H9 (cell line): ENCODE results near the gene NDNF. TPM values are rescaled to one million over a fixed set of nuclear protein-coding genes. Genes with fewer than 3 reads are reported as not detected.

ENCODE experiments used
- DNase-seq: peaks from one replicate; pipeline ENCODE4 v3.0.0-alpha.2; 2017
- H2AFZ ChIP-seq: one replicate; pipeline ENCODE4 v1.6.1; 2013; ENCODE audit warnings: mild to moderate bottlenecking, low read length, control low read depth, moderate library complexity
- H2AK5ac ChIP-seq: 2 replicates; pipeline ENCODE4 v1.6.1; 2013; ENCODE audit warnings: low read length, control low read depth, mixed read lengths; ENCODE audit not compliant: insufficient read length
- H2BK120ac ChIP-seq: one replicate; pipeline ENCODE4 v1.6.1; 2013; ENCODE audit warnings: low read depth, mild to moderate bottlenecking, low read length, control low read depth, inconsistent platforms; ENCODE audit not compliant: poor library complexity, severe bottlenecking
- H2BK12ac ChIP-seq: 2 replicates; pipeline ENCODE4 v1.6.1; 2013; ENCODE audit warnings: low read length, control low read depth, mixed read lengths, low read depth; ENCODE audit not compliant: insufficient read length
- H2BK15ac ChIP-seq: 2 replicates; pipeline ENCODE4 v1.6.1; 2013; ENCODE audit warnings: low read depth, low read length, control low read depth
- H2BK20ac ChIP-seq: one replicate; pipeline ENCODE4 v1.6.1; 2013; ENCODE audit warnings: low read depth, mild to moderate bottlenecking, low read length, control low read depth, inconsistent platforms; ENCODE audit not compliant: poor library complexity, severe bottlenecking
- H2BK5ac ChIP-seq: 2 replicates; pipeline ENCODE4 v1.6.1; 2013; ENCODE audit warnings: low read length, control low read depth, mixed read lengths; ENCODE audit not compliant: insufficient read length
- H3K14ac ChIP-seq: 2 replicates; pipeline ENCODE4 v1.6.1; 2013; ENCODE audit warnings: low read length, control low read depth; ENCODE audit not compliant: insufficient read depth
- H3K18ac ChIP-seq: 2 replicates; pipeline ENCODE4 v1.6.1; 2013; ENCODE audit warnings: low read depth, mild to moderate bottlenecking, mixed read lengths, low read length, control low read depth; ENCODE audit not compliant: insufficient read length
- H3K23ac ChIP-seq: 2 replicates; pipeline ENCODE4 v1.6.1; 2013; ENCODE audit warnings: low read length, control low read depth, mixed read lengths, low read depth; ENCODE audit not compliant: insufficient read length
- H3K23me2 ChIP-seq: 2 replicates; pipeline ENCODE4 v1.6.1; 2013; ENCODE audit warnings: low read depth, mild to moderate bottlenecking, mixed read lengths, low read length, control low read depth; ENCODE audit not compliant: insufficient read length, poor library complexity, severe bottlenecking
- H3K27ac ChIP-seq: 2 replicates; pipeline ENCODE4 v1.5.1; 2013; ENCODE audit warnings: low read length, control low read depth, mixed read lengths, low read depth; ENCODE audit not compliant: insufficient read length
- H3K27me3 ChIP-seq: 2 replicates; pipeline ENCODE4 v1.6.1; 2013; ENCODE audit warnings: low read length, control low read depth, inconsistent platforms; ENCODE audit not compliant: insufficient read depth
- H3K4ac ChIP-seq: 2 replicates; pipeline ENCODE4 v1.6.1; 2013; ENCODE audit warnings: low read depth, mild to moderate bottlenecking, control low read depth, inconsistent platforms, low read length, moderate library complexity
- H3K4me1 ChIP-seq: 2 replicates; pipeline ENCODE4 v1.6.1; 2013; ENCODE audit warnings: low read length, control low read depth, inconsistent platforms; ENCODE audit not compliant: insufficient read depth
- H3K4me2 ChIP-seq: 2 replicates; pipeline ENCODE4 v1.6.1; 2013; ENCODE audit warnings: low read length, control low read depth, mixed read lengths; ENCODE audit not compliant: insufficient read length, insufficient read depth
- H3K56ac ChIP-seq: 2 replicates; pipeline ENCODE4 v1.6.1; 2013; ENCODE audit warnings: low read depth, mild to moderate bottlenecking, mixed read lengths, low read length, control low read depth; ENCODE audit not compliant: insufficient read length
- H3K79me1 ChIP-seq: 2 replicates; pipeline ENCODE4 v1.6.1; 2013; ENCODE audit warnings: low read depth, mild to moderate bottlenecking, moderate library complexity, low read length, control low read depth, inconsistent platforms; ENCODE audit not compliant: insufficient read depth, poor library complexity, severe bottlenecking
- H3K79me2 ChIP-seq: 2 replicates; pipeline ENCODE4 v1.6.1; 2013; ENCODE audit warnings: low read length, control low read depth, inconsistent platforms; ENCODE audit not compliant: insufficient read depth
- H3K9ac ChIP-seq: 2 replicates; pipeline ENCODE4 v1.6.1; 2013; ENCODE audit warnings: low read length, control low read depth, mixed read lengths; ENCODE audit not compliant: insufficient read length; ENCODE audit errors: extremely low read depth
- H3K9me3 ChIP-seq: one replicate; pipeline ENCODE4 v1.6.1; 2013; ENCODE audit warnings: low read depth, low read length, inconsistent platforms; ENCODE audit not compliant: control insufficient read depth
- H3T11ph ChIP-seq: one replicate; pipeline ENCODE4 v1.6.1; 2013; ENCODE audit warnings: mild to moderate bottlenecking, low read length, control low read depth, inconsistent platforms
- H4K20me1 ChIP-seq: one replicate; pipeline ENCODE4 v1.6.1; 2013; ENCODE audit not compliant: control insufficient read depth, insufficient read length, insufficient read depth
- H4K5ac ChIP-seq: 2 replicates; pipeline ENCODE4 v1.6.1; 2013; ENCODE audit warnings: low read depth, mild to moderate bottlenecking, mixed read lengths, low read length, control low read depth; ENCODE audit not compliant: insufficient read length
- H4K8ac ChIP-seq: replicated peaks from 2 replicates; pipeline ENCODE4 v1.6.1; 2013; ENCODE audit warnings: low read length, control low read depth, mixed read lengths, low read depth; ENCODE audit not compliant: insufficient read length
- H4K91ac ChIP-seq: 2 replicates; pipeline ENCODE4 v1.6.1; 2013; ENCODE audit warnings: low read depth, mild to moderate bottlenecking, moderate library complexity, mixed read lengths, low read length, control low read depth; ENCODE audit not compliant: insufficient read length
- H3K27ac Mint-ChIP-seq, 3 experiments: 2 replicates in 2 of 3; 3 replicates in 1 of 3; pipeline ENCODE4 v1.8.0; 2020 to 2021; ENCODE audit warnings: mixed read lengths in 3 of 3, mild to moderate bottlenecking in 1 of 3, moderate library complexity in 1 of 3
- H3K27me3 Mint-ChIP-seq: 2 replicates; pipeline ENCODE4 v1.8.0; 2021; ENCODE audit warnings: low read depth, mild to moderate bottlenecking, moderate library complexity, mixed read lengths
- H3K36me3 Mint-ChIP-seq, 3 experiments: 2 replicates in 2 of 3; 3 replicates in 1 of 3; pipeline ENCODE4 v1.8.0; 2020 to 2021; ENCODE audit warnings: low read depth in 3 of 3, mixed read lengths in 3 of 3; ENCODE audit not compliant: insufficient read depth in 1 of 3
- H3K4me1 Mint-ChIP-seq, 2 experiments: 2 replicates each; pipeline ENCODE4 v1.8.0; 2020; ENCODE audit warnings: mixed read lengths in 2 of 2
- H3K4me3 Mint-ChIP-seq, 2 experiments: 2 replicates in 1 of 2; 3 replicates in 1 of 2; pipeline ENCODE4 v1.8.0; 2020 to 2021; ENCODE audit warnings: mild to moderate bottlenecking in 2 of 2, mixed read lengths in 2 of 2, moderate library complexity in 1 of 2
- H3K9me3 Mint-ChIP-seq, 2 experiments: 2 replicates in 1 of 2; 3 replicates in 1 of 2; pipeline ENCODE4 v1.8.0; 2020; ENCODE audit warnings: mild to moderate bottlenecking in 2 of 2, mixed read lengths in 2 of 2, moderate library complexity in 1 of 2
- WGBS: extraction: QIAGEN DNeasy Blood & Tissue Kit; methylation state at CpG from one replicate; pipeline ENCODE4 v1.1.7; 2013; ENCODE audit warnings: missing lambda C conversion rate, low lambda C conversion rate, mixed read lengths; ENCODE audit not compliant: insufficient read length; ENCODE audit errors: extremely low coverage; 5-methylcytosine and 5-hydroxymethylcytosine counted together
- total RNA-seq: library from RNA; stranded (reverse); gene quantifications from 2 replicates; pipeline ENCODE4 v1.2.1, GENCODE V29; 2021
- TF ChIP-seq, protein P1 (sequence below): fragments of 200-600 bp; sonication (generic); conservative IDR thresholded peaks from 3 replicates; pipeline ENCODE4 v1.8.0; 2021; ENCODE audit warnings: antibody characterized with exemption, mild to moderate bottlenecking

NDNF gene
- total RNA-seq, 1 experiment from 2014 or later: 0.17 TPM

DNA sequence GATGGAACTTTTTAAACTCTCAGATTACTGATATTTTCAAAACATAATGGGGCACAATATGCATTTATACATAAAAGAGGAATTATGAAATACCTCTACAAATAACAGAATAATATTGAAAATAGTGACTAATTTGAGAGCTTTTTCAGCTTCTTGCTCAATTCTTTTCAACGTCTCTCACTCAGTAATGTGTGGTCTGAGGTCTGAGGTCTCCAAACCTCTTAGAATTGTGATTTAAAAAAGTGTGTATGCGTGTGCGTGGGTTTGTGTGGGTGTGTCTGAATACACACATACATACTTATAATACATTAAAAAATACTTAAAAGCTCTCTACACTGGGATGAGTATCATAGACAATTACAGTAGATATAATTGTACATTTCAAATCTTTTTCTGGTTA is 7.9 kb downstream of the NDNF start:
- H3K9me3 Mint-ChIP-seq: no peaks in the 10 kb centered on the region
- no peak for DNase-seq
- H2AFZ ChIP-seq: no peak overlapping the region
- peaks cover 16% of the 10 kb centered on the region for H3K27me3 Mint-ChIP-seq
- H4K5ac ChIP-seq: no peak overlapping the region
- H3K79me2 ChIP-seq: no peaks in the 10 kb centered on the region
- no peak overlapping the region for H3K23ac ChIP-seq
- peaks cover 4 to 7% of the 10 kb centered on the region in 2 experiments; a peak in 2 of 4 replicates for H3K4me1 Mint-ChIP-seq
- H3K4ac ChIP-seq: no peak overlapping the region
- H2BK20ac ChIP-seq: no peak overlapping the region
- H2BK5ac ChIP-seq: no peak overlapping the region
- no peak overlapping the region for H3K18ac ChIP-seq
- no peak overlapping the region for H3K4me2 ChIP-seq
- no peak overlapping the region for H3K56ac ChIP-seq
- no peaks in the 10 kb centered on the region for H3K4me1 ChIP-seq
- no CpG with 5 or more reads among the region's 3 CpGs for WGBS
- H3K36me3 Mint-ChIP-seq: no peaks in the 10 kb centered on the region
- H2BK12ac ChIP-seq: no peak overlapping the region
- no peak overlapping the region for H3T11ph ChIP-seq
- H3K79me1 ChIP-seq: no peaks in the 10 kb centered on the region
- TF ChIP-seq, protein P1, sequence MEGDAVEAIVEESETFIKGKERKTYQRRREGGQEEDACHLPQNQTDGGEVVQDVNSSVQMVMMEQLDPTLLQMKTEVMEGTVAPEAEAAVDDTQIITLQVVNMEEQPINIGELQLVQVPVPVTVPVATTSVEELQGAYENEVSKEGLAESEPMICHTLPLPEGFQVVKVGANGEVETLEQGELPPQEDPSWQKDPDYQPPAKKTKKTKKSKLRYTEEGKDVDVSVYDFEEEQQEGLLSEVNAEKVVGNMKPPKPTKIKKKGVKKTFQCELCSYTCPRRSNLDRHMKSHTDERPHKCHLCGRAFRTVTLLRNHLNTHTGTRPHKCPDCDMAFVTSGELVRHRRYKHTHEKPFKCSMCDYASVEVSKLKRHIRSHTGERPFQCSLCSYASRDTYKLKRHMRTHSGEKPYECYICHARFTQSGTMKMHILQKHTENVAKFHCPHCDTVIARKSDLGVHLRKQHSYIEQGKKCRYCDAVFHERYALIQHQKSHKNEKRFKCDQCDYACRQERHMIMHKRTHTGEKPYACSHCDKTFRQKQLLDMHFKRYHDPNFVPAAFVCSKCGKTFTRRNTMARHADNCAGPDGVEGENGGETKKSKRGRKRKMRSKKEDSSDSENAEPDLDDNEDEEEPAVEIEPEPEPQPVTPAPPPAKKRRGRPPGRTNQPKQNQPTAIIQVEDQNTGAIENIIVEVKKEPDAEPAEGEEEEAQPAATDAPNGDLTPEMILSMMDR: no peak
- no peak overlapping the region for H3K14ac ChIP-seq
- no peak overlapping the region for H2BK120ac ChIP-seq
- H3K4me3 Mint-ChIP-seq: no peak overlapping the region
- H2AK5ac ChIP-seq: no peak overlapping the region
- H4K91ac ChIP-seq: no peak overlapping the region
- H3K9ac ChIP-seq: no peak overlapping the region
- H3K27me3 ChIP-seq: no peaks in the 10 kb centered on the region
- H4K20me1 ChIP-seq: no peaks in the 10 kb centered on the region
- H3K27ac Mint-ChIP-seq: no peak overlapping the region
- no peak overlapping the region for H3K27ac ChIP-seq
- H3K9me3 ChIP-seq: no peaks in the 10 kb centered on the region
- no peaks in the 10 kb centered on the region for H3K23me2 ChIP-seq
- H2BK15ac ChIP-seq: no peak overlapping the region
- H4K8ac ChIP-seq: no peak overlapping the region
